SHP77 treated with DMSO at 0.1 percent for 48 hours (cell line): ENCODE measurements around the gene MUC22.
"Not testable (repeated sequence)": the region's sequence is repeated elsewhere in the genome, so short reads cannot be mapped to it uniquely, and the experiment has no call there.

Source experiments
- DNase-seq: peaks from one replicate; lab custom pipeline; 2025; lab: John Stamatoyannopoulos, UW

The MUC22 gene

GRCh38 chr6:30998785-30999184 is 11.5 kb upstream of the MUC22 start:
- DNase-seq: no peak

- DNase-seq: not testable (repeated sequence)
Observed at GRCh38 chr6:31000067-31000860, 10.0 kb upstream of the MUC22 start.

GRCh38 chr6:31001281-31001888 is 8.9 kb upstream of the MUC22 start:
- no peak for DNase-seq

GRCh38 chr6:31002471-31002870 is 7.8 kb upstream of the MUC22 start:
- no peak for DNase-seq

GRCh38 chr6:31004794-31005193 is 5.5 kb upstream of the MUC22 start:
- no peak for DNase-seq

- no peak for DNase-seq
Observed at GRCh38 chr6:31005249-31006020, 4.8 kb upstream of the MUC22 start.

- no peak for DNase-seq
Observed at GRCh38 chr6:31007694-31008093, 2.6 kb upstream of the MUC22 start.

- DNase-seq: no peak
Observed at GRCh38 chr6:31008165-31008564, 2.1 kb upstream of the MUC22 start.

- DNase-seq: no peak
Observed at GRCh38 chr6:31009731-31010130, 543 bp upstream of the MUC22 start.

GRCh38 chr6:31011153-31011552 is 879 bp downstream of the MUC22 start:
- no peak for DNase-seq

- DNase-seq: no peak
Observed at GRCh38 chr6:31016659-31017299, 6.5 kb downstream of the MUC22 start.

GRCh38 chr6:31017436-31017835 is 7.2 kb downstream of the MUC22 start:
- DNase-seq: not testable (repeated sequence)

- DNase-seq: no peak
Observed at GRCh38 chr6:31020057-31020456, 9.8 kb downstream of the MUC22 start.

GRCh38 chr6:31020631-31021255 is 10.5 kb downstream of the MUC22 start:
- DNase-seq: not testable (repeated sequence)

GRCh38 chr6:31021705-31022531 is 11.6 kb downstream of the MUC22 start:
- DNase-seq: not testable (repeated sequence)

GRCh38 chr6:31025595-31025994 is 15.3 kb downstream of the MUC22 start:
- DNase-seq: no peak

- no peak for DNase-seq
Observed at GRCh38 chr6:31031095-31031494, 20.8 kb downstream of the MUC22 start.

GRCh38 chr6:31033075-31033474 is 22.8 kb downstream of the MUC22 start:
- no peak for DNase-seq

GRCh38 chr6:31035862-31036497 is 25.7 kb downstream of the MUC22 start:
- no peak for DNase-seq

- no peak for DNase-seq
Observed at GRCh38 chr6:31037169-31037568, 26.9 kb downstream of the MUC22 start.

GRCh38 chr6:31037682-31038081 is 27.4 kb downstream of the MUC22 start:
- no peak for DNase-seq
